HepG2 (cell line): ENCODE measurements around the gene LRRC45. TPM values are rescaled to one million over a fixed set of nuclear protein-coding genes. Genes with fewer than 3 reads are reported as not detected.

ENCODE experiments used
- AGO1 ChIP-seq: fragments of 200-400 bp; formaldehyde crosslinking; IDR thresholded peaks from 2 replicates; pipeline ENCODE4 v1.6.1; 2017; ENCODE audit warnings: mild to moderate bottlenecking, low read depth, low read length, moderate library complexity; ENCODE audit not compliant: poor library complexity, severe bottlenecking
- AKNA ChIP-seq: sonication (generic); formaldehyde crosslinking; IDR thresholded peaks from 2 replicates; pipeline ENCODE4 v1.4.0; 2020; ENCODE audit warnings: missing genetic modification reagents, borderline replicate concordance
- CENPBD1 ChIP-seq: sonication (generic); formaldehyde crosslinking; IDR thresholded peaks from 2 replicates; pipeline ENCODE4 v1.8.0; 2022; ENCODE audit warnings: missing genetic modification reagents, low read depth, mild to moderate bottlenecking, borderline replicate concordance
- CHD2 ChIP-seq: IDR thresholded peaks from 2 replicates; pipeline ENCODE4 v1.6.1; 2011; ENCODE audit warnings: low read depth, low read length, improper control_type of control experiment
- FIP1L1 ChIP-seq: fragments of 200-400 bp; formaldehyde crosslinking; IDR thresholded peaks from 2 replicates; pipeline ENCODE4 v1.6.1; 2018; ENCODE audit warnings: low read depth, mild to moderate bottlenecking, low read length, moderate library complexity, borderline replicate concordance; ENCODE audit not compliant: insufficient read depth
- HOXA9 ChIP-seq: sonication (generic); formaldehyde crosslinking; IDR thresholded peaks from 2 replicates; pipeline ENCODE4 v1.8.1; 2022; ENCODE audit warnings: missing genetic modification reagents, mild to moderate bottlenecking, moderate library complexity, borderline replicate concordance
- IKZF5 ChIP-seq: IDR thresholded peaks from 2 replicates; pipeline ENCODE4 v1.6.1; 2018; ENCODE audit warnings: missing genetic modification reagents, mild to moderate bottlenecking, missing compliant biosample characterization
- KDM1A ChIP-seq: IDR thresholded peaks from 2 replicates; pipeline ENCODE4 v1.6.1; 2016; ENCODE audit warnings: missing compliant biosample characterization
- MAFF ChIP-seq: IDR thresholded peaks from 2 replicates; pipeline ENCODE4 v1.6.1; 2011; ENCODE audit warnings: low read depth, low read length, improper control_type of control experiment
- MNT ChIP-seq: fragments of 450-650 bp; IDR thresholded peaks from 2 replicates; pipeline ENCODE4 v1.6.1; 2016
- MXD1 ChIP-seq: sonication (generic); formaldehyde crosslinking; IDR thresholded peaks from 2 replicates; pipeline ENCODE4 v1.4.0; 2020; ENCODE audit warnings: mild to moderate bottlenecking, missing genetic modification reagents
- ZFP91 ChIP-seq: sonication (generic); formaldehyde crosslinking; IDR thresholded peaks from 2 replicates; pipeline ENCODE4 v1.9.0; 2022; ENCODE audit warnings: missing genetic modification reagents, mild to moderate bottlenecking, borderline replicate concordance
- ZNF629 ChIP-seq: sonication (generic); formaldehyde crosslinking; conservative IDR thresholded peaks from 2 replicates; pipeline ENCODE4 v1.5.0; 2020; ENCODE audit warnings: missing genetic modification reagents
- ZNF777 ChIP-seq: sonication (generic); formaldehyde crosslinking; IDR thresholded peaks from 2 replicates; pipeline ENCODE4 v1.4.0; 2020; ENCODE audit warnings: missing genetic modification reagents
- ZNF781 ChIP-seq: sonication (generic); formaldehyde crosslinking; IDR thresholded peaks from 2 replicates; pipeline ENCODE4 v1.5.1; 2020; ENCODE audit warnings: borderline replicate concordance, mild to moderate bottlenecking, missing genetic modification reagents; ENCODE audit errors: not compliant biosample characterization
- polyA plus RNA-seq, 8 experiments: library from polyadenylated mRNA; depleted of rRNA in 3 of 8; stranded (reverse) in 7 of 8; unstranded in 1 of 8; fragments of >200 nt; fragmentation: Illumina TruSeq in 4 of 8; extraction: Trizol in 4 of 8; gene quantifications; 2 replicates each; pipeline versions ENCODE4 v1.2.1 to v1.2.3, GENCODE V29; 2011 to 2016; ENCODE audit warnings: low read depth in 4 of 8, missing spikeins in 1 of 8, mixed read lengths in 1 of 8; ENCODE audit not compliant: insufficient read depth in 1 of 8
- total RNA-seq, 5 experiments: library from RNA; depleted of rRNA; stranded (reverse); fragments of >200 nt; fragmentation: Illumina TruSeq; extraction: Trizol; gene quantifications; 2 replicates each; pipeline ENCODE4 v1.2.3, GENCODE V29; 2016; ENCODE audit warnings: low read depth in 1 of 5

Gene LRRC45
- total and polyA plus RNA-seq, 2 of the 13 experiments (the other 11 are each of a cell fraction or from before 2014, with no cell fraction given): 11.6 to 48.1 TPM

GRCh38 chr17:81995463-81996231, 27.5 kb upstream of the LRRC45 start (continued):
- TF ChIP-seq AGO1 (peak; percentile 50), AKNA (no peak), CENPBD1 (CRISPR knock-in tag) (no peak), ZNF777 (CRISPR knock-in tag) (no peak), ZNF781 (CRISPR knock-in tag) (no peak), MNT (no peak), IKZF5 (CRISPR knock-in tag) (peak; percentile 17), FIP1L1 (no peak), MAFF (no peak), HOXA9 (peak; percentile 55), ZNF629 (CRISPR knock-in tag) (no peak), ZFP91 (CRISPR knock-in tag) (peak; percentile 92; the same call in 1 of the 2 replicates), KDM1A (CRISPR knock-in tag) (0 out of 2 replicates have a peak, but pooled peaks have one; percentile 20), MXD1 (CRISPR knock-in tag) (peak; percentile 86), CHD2 (peak; percentile 56; the same call in 1 of the 2 replicates)
